Mesenchymal stem cell (in vitro differentiated cells and primary cell): ENCODE measurements around the gene ISX.

Experiments used
- DNase-seq: peaks from one replicate; pipeline ENCODE4 v3.0.0-alpha.2; 2013
- H2AFZ ChIP-seq: one replicate; pipeline ENCODE4 v1.6.1; 2013; ENCODE audit warnings: low read depth, mild to moderate bottlenecking, control low read depth, inconsistent platforms, low read length, moderate library complexity
- H2AK5ac ChIP-seq: 2 replicates; pipeline ENCODE4 v1.6.1; 2013; ENCODE audit warnings: low read length, moderate library complexity, mild to moderate bottlenecking, inconsistent platforms; ENCODE audit not compliant: severe bottlenecking
- H2BK120ac ChIP-seq: one replicate; pipeline ENCODE4 v1.6.1; 2013; ENCODE audit warnings: low read depth, mild to moderate bottlenecking, inconsistent platforms, low read length, moderate library complexity
- H2BK12ac ChIP-seq, 2 experiments: one replicate each; pipeline ENCODE4 v1.6.1; 2013; ENCODE audit warnings: inconsistent platforms in 2 of 2, low read length in 2 of 2, mild to moderate bottlenecking in 2 of 2, moderate library complexity in 2 of 2, control low read depth in 1 of 2
- H2BK15ac ChIP-seq: one replicate; pipeline ENCODE4 v1.6.1; 2013; ENCODE audit warnings: mild to moderate bottlenecking, low read depth, inconsistent platforms; ENCODE audit not compliant: poor library complexity, severe bottlenecking
- H2BK5ac ChIP-seq: 2 replicates; pipeline ENCODE4 v1.6.1; 2013; ENCODE audit warnings: low read depth, mild to moderate bottlenecking, low read length, control low read depth, inconsistent platforms; ENCODE audit not compliant: poor library complexity, severe bottlenecking
- H3K14ac ChIP-seq, 2 experiments: one replicate each; pipeline ENCODE4 v1.6.1; 2013; ENCODE audit warnings: inconsistent platforms in 2 of 2, low read length in 2 of 2, control low read depth in 1 of 2, mild to moderate bottlenecking in 1 of 2, moderate library complexity in 1 of 2
- H3K18ac ChIP-seq, 2 experiments: one replicate each; pipeline ENCODE4 v1.6.1; 2013; ENCODE audit warnings: inconsistent platforms in 2 of 2, low read length in 2 of 2, control low read depth in 1 of 2, low read depth in 1 of 2, mild to moderate bottlenecking in 1 of 2
- H3K23ac ChIP-seq, 2 experiments: one replicate each; pipeline ENCODE4 v1.6.1; 2013; ENCODE audit warnings: inconsistent platforms in 2 of 2, low read length in 2 of 2, mild to moderate bottlenecking in 2 of 2, moderate library complexity in 2 of 2, control low read depth in 1 of 2
- H3K27ac ChIP-seq: 2 replicates; pipeline ENCODE4 v1.5.1; 2013; ENCODE audit warnings: mild to moderate bottlenecking, moderate library complexity, low read length, control low read depth, inconsistent platforms; ENCODE audit not compliant: poor library complexity, severe bottlenecking
- H3K27me3 ChIP-seq, 2 experiments: 2 replicates each; pipeline versions ENCODE4 v1.6.1 to v1.7.0; 2013; ENCODE audit warnings: low read length in 2 of 2, mild to moderate bottlenecking in 2 of 2, moderate library complexity in 2 of 2, control low read depth in 1 of 2, inconsistent platforms in 1 of 2; ENCODE audit not compliant: control insufficient read depth in 1 of 2, insufficient read depth in 1 of 2
- H3K36me3 ChIP-seq, 2 experiments: 2 replicates each; pipeline versions ENCODE4 v1.6.1 to v1.7.0; 2013; ENCODE audit warnings: low read length in 2 of 2, control low read depth in 1 of 2, inconsistent platforms in 1 of 2, low read depth in 1 of 2, mild to moderate bottlenecking in 1 of 2; ENCODE audit not compliant: insufficient read depth in 2 of 2, control insufficient read depth in 1 of 2
- H3K4ac ChIP-seq, 2 experiments: one replicate each; pipeline ENCODE4 v1.6.1; 2013; ENCODE audit warnings: inconsistent platforms in 2 of 2, low read length in 2 of 2, mild to moderate bottlenecking in 2 of 2, moderate library complexity in 2 of 2, control low read depth in 1 of 2, low read depth in 1 of 2
- H3K4me1 ChIP-seq: 2 replicates; pipeline ENCODE4 v1.6.1; 2013; ENCODE audit warnings: low read depth, low read length, control low read depth; ENCODE audit not compliant: control insufficient read depth, insufficient read depth
- H3K4me2 ChIP-seq: 2 replicates; pipeline ENCODE4 v1.6.1; 2013; ENCODE audit warnings: low read length, mild to moderate bottlenecking, inconsistent platforms; ENCODE audit not compliant: poor library complexity, severe bottlenecking
- H3K4me3 ChIP-seq, 2 experiments: 2 replicates each; pipeline versions ENCODE4 v1.5.1 to v1.7.0; 2013; ENCODE audit warnings: low read length in 2 of 2, mild to moderate bottlenecking in 2 of 2, control low read depth in 1 of 2, low read depth in 1 of 2; ENCODE audit not compliant: insufficient read depth in 1 of 2
- H3K79me1 ChIP-seq: replicated peaks from 2 replicates; pipeline ENCODE4 v1.6.1; 2013; ENCODE audit warnings: mild to moderate bottlenecking, control low read depth, low read length, inconsistent platforms; ENCODE audit not compliant: poor library complexity, severe bottlenecking
- H3K9ac ChIP-seq: 2 replicates; pipeline ENCODE4 v1.7.0; 2013; ENCODE audit warnings: mild to moderate bottlenecking, low read length, moderate library complexity
- H3K9me3 ChIP-seq: 2 replicates; pipeline ENCODE4 v1.7.0; 2013; ENCODE audit warnings: mild to moderate bottlenecking, low read length; ENCODE audit not compliant: control insufficient read depth
- H4K8ac ChIP-seq: one replicate; pipeline ENCODE4 v1.6.1; 2013; ENCODE audit warnings: inconsistent platforms, mild to moderate bottlenecking, low read length, moderate library complexity
- H4K91ac ChIP-seq: one replicate; pipeline ENCODE4 v1.6.1; 2013; ENCODE audit warnings: mild to moderate bottlenecking, low read length, inconsistent platforms
- WGBS: methylation state at CpG from one replicate; pipeline ENCODE4 v1.1.7; 2013; ENCODE audit warnings: mixed read lengths; 5-methylcytosine and 5-hydroxymethylcytosine counted together

The ISX gene

GRCh38 chr22:35099883-35100282 lies 33.9 kb downstream of the ISX start:
- no peak overlapping the region for H3K18ac ChIP-seq

GRCh38 chr22:35102663-35103062 lies 36.7 kb downstream of the ISX start:
- Histone ChIP-seq H2BK120ac (no peak overlapping the region), H3K23ac (no peak overlapping the region), H3K27ac (no peak overlapping the region), H2BK5ac (no peak overlapping the region), H3K27me3 (no peaks in the 10 kb centered on the region), H2AK5ac (no peak overlapping the region), H3K9ac (no peak overlapping the region), H3K36me3 (no peaks in the 10 kb centered on the region), H2BK15ac (no peak overlapping the region), H4K91ac (no peak overlapping the region), H2BK12ac (no peak overlapping the region), H3K4me2 (no peak overlapping the region), H2AFZ (no peak overlapping the region), H3K9me3 (no peaks in the 10 kb centered on the region), H3K4me1 (no peaks in the 10 kb centered on the region), H3K79me1 (no peaks in the 10 kb centered on the region), H3K4me3 (no peak overlapping the region), H3K18ac (no peak overlapping the region), H3K4ac (no peak overlapping the region), H4K8ac (no peak overlapping the region), H3K14ac (no peak overlapping the region)
- WGBS, result 55% methylated on average over 5 of the region's 5 CpGs
- DNase-seq, result no peak

More at GRCh38 chr22:35099883-35100282, 33.9 kb downstream of the ISX start:
- Histone ChIP-seq H2AFZ (no peak overlapping the region), H3K27me3 (no peaks in the 10 kb centered on the region), H3K23ac (no peak overlapping the region), H3K14ac (no peak overlapping the region), H2BK5ac (no peak overlapping the region), H2BK120ac (no peak overlapping the region), H3K36me3 (no peaks in the 10 kb centered on the region), H3K4ac (no peak overlapping the region), H3K4me3 (no peak overlapping the region), H3K27ac (no peak overlapping the region), H3K4me2 (no peak overlapping the region), H2BK15ac (no peak overlapping the region), H2BK12ac (no peak overlapping the region), H3K9ac (no peak overlapping the region), H3K9me3 (no peaks in the 10 kb centered on the region), H4K8ac (no peak overlapping the region), H4K91ac (no peak overlapping the region), H3K4me1 (no peaks in the 10 kb centered on the region), H2AK5ac (no peak overlapping the region), H3K79me1 (no peaks in the 10 kb centered on the region)
- WGBS, result 90% methylated on average over 3 of the region's 3 CpGs
- DNase-seq, result no peak

GRCh38 chr22:35103761-35104160 lies 37.8 kb downstream of the ISX start:
- Histone ChIP-seq H3K9me3 (no peaks in the 10 kb centered on the region), H3K4me1 (no peaks in the 10 kb centered on the region), H2BK12ac (no peak overlapping the region), H3K9ac (no peak overlapping the region), H3K36me3 (no peaks in the 10 kb centered on the region), H3K14ac (no peak overlapping the region), H2AFZ (no peak overlapping the region), H2BK120ac (no peak overlapping the region), H4K91ac (no peak overlapping the region), H3K79me1 (no peaks in the 10 kb centered on the region), H3K4me2 (no peak overlapping the region), H3K27ac (no peak overlapping the region), H3K4me3 (no peak overlapping the region), H2AK5ac (no peak overlapping the region), H3K18ac (no peak overlapping the region), H2BK15ac (no peak overlapping the region), H3K27me3 (no peaks in the 10 kb centered on the region), H2BK5ac (no peak overlapping the region), H3K23ac (no peak overlapping the region), H3K4ac (no peak overlapping the region), H4K8ac (no peak overlapping the region)
- DNase-seq, result no peak
- WGBS, result 29% methylated on average over 4 of the region's 6 CpGs

GRCh38 chr22:35104491-35104890 lies 38.5 kb downstream of the ISX start:
- H2BK15ac ChIP-seq, result no peak overlapping the region
- H4K91ac ChIP-seq, result no peak overlapping the region
- H3K4me2 ChIP-seq, result no peak overlapping the region
- no peak overlapping the region for H4K8ac ChIP-seq
- H3K18ac ChIP-seq, result no peak overlapping the region
- H2BK120ac ChIP-seq, result no peak overlapping the region
- H3K27me3 ChIP-seq, result no peaks in the 10 kb centered on the region
- no peaks in the 10 kb centered on the region for H3K4me1 ChIP-seq
- no peak overlapping the region for H3K27ac ChIP-seq
- H3K4me3 ChIP-seq, result no peak overlapping the region
- no peak overlapping the region for H2BK5ac ChIP-seq
- no peak overlapping the region for H2AK5ac ChIP-seq
- no peaks in the 10 kb centered on the region for H3K79me1 ChIP-seq
- no peak overlapping the region for H3K14ac ChIP-seq
- H2AFZ ChIP-seq, result no peak overlapping the region
- H3K36me3 ChIP-seq, result no peaks in the 10 kb centered on the region
- no peak overlapping the region for H3K4ac ChIP-seq
- DNase-seq, result no peak
- 86% methylated on average over 11 of the region's 11 CpGs for WGBS
- no peak overlapping the region for H3K23ac ChIP-seq
- H3K9me3 ChIP-seq, result no peaks in the 10 kb centered on the region
- no peak overlapping the region for H2BK12ac ChIP-seq
- no peak overlapping the region for H3K9ac ChIP-seq
